GM18861 (cell line): ENCODE data around the gene NOD2.

Experiments
- ATAC-seq: cut with Tn5 transposase; IDR thresholded peaks from one replicate; pipeline ENCODE4 v1.9.1; 2021; ENCODE audit not compliant: unreplicated experiment

The NOD2 gene

GRCh38 chr16:50669741-50670140 lies 23.7 kb upstream of the NOD2 start:
- ATAC-seq = no peak

GRCh38 chr16:50670476-50670875 lies 22.9 kb upstream of the NOD2 start:
- no peak for ATAC-seq

- ATAC-seq = no peak
Measured at GRCh38 chr16:50671644-50672260, 21.7 kb upstream of the NOD2 start.

- ATAC-seq = no peak
Measured at GRCh38 chr16:50673496-50674275, 19.7 kb upstream of the NOD2 start.

- no peak for ATAC-seq
Measured at GRCh38 chr16:50674831-50675230, 18.6 kb upstream of the NOD2 start.

- ATAC-seq = no peak
Measured at GRCh38 chr16:50675686-50676610, 17.5 kb upstream of the NOD2 start.

- no peak for ATAC-seq
Measured at GRCh38 chr16:50676684-50677225, 16.7 kb upstream of the NOD2 start.

GRCh38 chr16:50677351-50677750 lies 16.1 kb upstream of the NOD2 start:
- ATAC-seq = no peak

GRCh38 chr16:50678531-50678930 lies 14.9 kb upstream of the NOD2 start:
- no peak for ATAC-seq

- ATAC-seq = no peak
Measured at GRCh38 chr16:50679266-50679665, 14.1 kb upstream of the NOD2 start.

- ATAC-seq = no peak
Measured at GRCh38 chr16:50679676-50680555, 13.5 kb upstream of the NOD2 start.

- no peak for ATAC-seq
Measured at GRCh38 chr16:50680556-50680893, 12.9 kb upstream of the NOD2 start.

GRCh38 chr16:50681021-50681885 lies 12.2 kb upstream of the NOD2 start, which contains the start of gene SNX20:
Gene SNX20, minus strand, starts transcription at chr16:50681312. Its CDS starts 3,786 bp downstream, at chr16:50677526.
- ATAC-seq = peak; percentile 55

- peak; percentile 63 for ATAC-seq
Measured at GRCh38 chr16:50683689-50684374, 9.6 kb upstream of the NOD2 start.

GRCh38 chr16:50684823-50685461 lies 8.5 kb upstream of the NOD2 start:
- ATAC-seq = no peak

- ATAC-seq = no peak
Measured at GRCh38 chr16:50685462-50686063, 7.8 kb upstream of the NOD2 start.

GRCh38 chr16:50688083-50688482 lies 5.3 kb upstream of the NOD2 start:
- no peak for ATAC-seq

- no peak for ATAC-seq
Measured at GRCh38 chr16:50688867-50689266, 4.5 kb upstream of the NOD2 start.
